ENCODE data around the gene ANKUB1. TPM values are rescaled to one million over a fixed set of nuclear protein-coding genes. Genes with fewer than 3 reads are reported as not detected.

ANKUB1 gene
- total RNA-seq, 2 experiments from 2014 or later: not detected

DNA sequence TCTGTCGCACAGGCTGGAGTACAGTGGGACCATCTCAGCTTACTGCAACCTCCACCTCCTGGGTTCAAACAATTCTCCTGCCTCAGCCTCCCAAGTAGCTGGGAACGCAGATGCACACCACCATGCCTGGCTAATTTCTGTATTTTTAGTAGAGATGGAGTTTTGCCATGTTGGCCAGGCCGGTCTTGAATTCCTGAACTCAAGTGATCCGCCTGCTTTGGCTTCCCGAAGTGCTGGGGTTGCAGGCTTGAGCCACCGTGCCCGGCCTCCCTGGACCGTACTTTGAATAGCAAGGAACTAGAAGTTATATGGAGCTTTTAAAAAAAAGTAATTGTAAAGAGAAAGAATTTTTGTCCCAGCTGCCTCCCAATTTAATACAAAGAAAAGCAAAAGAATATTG is 8.3 kb upstream of the ANKUB1 start:
- Mint-ChIP-seq H3K27ac (no peak overlapping the region), H3K4me3 (no peak overlapping the region), H3K27me3 (peaks cover 41% of the 10 kb centered on the region), H3K9me3 (no peaks in the 10 kb centered on the region), H3K36me3 (ENCODE audit: low read depth) (no peaks in the 10 kb centered on the region), H3K4me1 (ENCODE audit: low read depth) (no peaks in the 10 kb centered on the region)
- Histone ChIP-seq H3K4me3 (ENCODE audit: low read length) (no peak overlapping the region), H3K4me1 (ENCODE audit: insufficient read depth, low read length) (no peaks in the 10 kb centered on the region), H3K36me3 (ENCODE audit: insufficient read depth, low read length) (no peaks in the 10 kb centered on the region), H3K27ac (ENCODE audit: low read depth in 1 of 2, low read length in 2 of 2) (no peak overlapping the region), H3K27me3 (ENCODE audit: control insufficient read depth in 1 of 2, insufficient read depth in 2 of 2, low read length in 2 of 2) (no peaks in the 10 kb centered on the region), H3K9me3 (ENCODE audit: control insufficient read depth in 1 of 2, insufficient read depth in 1 of 2, low read length in 2 of 2) (no peaks in the 10 kb centered on the region)
- intact Hi-C loops (cut with DNase I, micrococcal nuclease): no loop called here
- ATAC-seq (ENCODE audit: poor library complexity) (no peak), DNase-seq (no peak)
- ChIA-PET CTCF (no interaction called here), POLR2A (no interaction called here)
- TF ChIP-seq, protein P1, sequence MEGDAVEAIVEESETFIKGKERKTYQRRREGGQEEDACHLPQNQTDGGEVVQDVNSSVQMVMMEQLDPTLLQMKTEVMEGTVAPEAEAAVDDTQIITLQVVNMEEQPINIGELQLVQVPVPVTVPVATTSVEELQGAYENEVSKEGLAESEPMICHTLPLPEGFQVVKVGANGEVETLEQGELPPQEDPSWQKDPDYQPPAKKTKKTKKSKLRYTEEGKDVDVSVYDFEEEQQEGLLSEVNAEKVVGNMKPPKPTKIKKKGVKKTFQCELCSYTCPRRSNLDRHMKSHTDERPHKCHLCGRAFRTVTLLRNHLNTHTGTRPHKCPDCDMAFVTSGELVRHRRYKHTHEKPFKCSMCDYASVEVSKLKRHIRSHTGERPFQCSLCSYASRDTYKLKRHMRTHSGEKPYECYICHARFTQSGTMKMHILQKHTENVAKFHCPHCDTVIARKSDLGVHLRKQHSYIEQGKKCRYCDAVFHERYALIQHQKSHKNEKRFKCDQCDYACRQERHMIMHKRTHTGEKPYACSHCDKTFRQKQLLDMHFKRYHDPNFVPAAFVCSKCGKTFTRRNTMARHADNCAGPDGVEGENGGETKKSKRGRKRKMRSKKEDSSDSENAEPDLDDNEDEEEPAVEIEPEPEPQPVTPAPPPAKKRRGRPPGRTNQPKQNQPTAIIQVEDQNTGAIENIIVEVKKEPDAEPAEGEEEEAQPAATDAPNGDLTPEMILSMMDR (IDR thresholded peaks at IDR 0.05): no peak

DNA sequence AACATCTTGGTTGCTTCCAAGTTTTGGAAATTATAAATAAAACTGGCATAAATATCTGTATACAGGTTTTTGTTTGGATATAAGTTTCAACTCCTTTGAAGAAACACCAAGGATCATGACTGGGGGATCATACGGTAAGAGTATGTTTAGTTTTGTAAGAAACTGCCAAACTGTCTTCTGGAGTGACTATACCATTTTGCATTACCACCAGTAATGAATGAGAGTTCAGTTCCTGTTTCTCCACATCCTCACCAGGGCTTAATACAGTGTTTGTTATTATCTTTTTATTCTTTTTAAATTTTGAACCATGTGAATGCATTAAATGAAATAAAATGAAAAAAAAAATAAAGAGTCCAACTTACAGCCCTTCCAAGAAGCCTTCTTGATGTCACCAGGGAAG is 3.7 kb upstream of the ANKUB1 start:
- intact Hi-C loops (cut with DNase I, micrococcal nuclease): no loop called here
- peaks cover 47% of the 10 kb centered on the region for H3K27me3 Mint-ChIP-seq

DNA sequence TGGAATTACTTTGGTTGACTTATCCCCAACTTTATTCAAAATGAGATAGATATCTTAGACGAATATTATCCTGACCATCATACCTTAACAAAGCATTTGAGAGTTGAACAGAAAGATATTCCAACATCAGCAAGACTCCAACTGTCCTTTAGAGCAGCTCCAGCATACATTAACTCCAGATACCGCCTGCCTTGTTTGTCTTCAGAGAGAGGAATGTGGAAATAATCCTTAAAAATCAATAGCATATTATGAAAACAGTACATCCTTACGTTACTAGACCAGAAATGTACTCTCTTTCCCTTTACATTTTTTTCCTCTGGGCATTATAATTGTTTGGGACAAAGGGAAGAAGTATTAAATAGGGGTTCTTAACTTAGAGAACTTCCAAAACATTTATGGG is 1.7 kb downstream of the ANKUB1 start:
- DNase-seq (no peak), ATAC-seq (ENCODE audit: poor library complexity) (no peak)
- POLR2A ChIA-PET: no interaction called here
- no peaks in the 10 kb centered on the region for H3K4me1 Mint-ChIP-seq (ENCODE audit: low read depth)
- no peak overlapping the region for H3K27ac Mint-ChIP-seq
- Histone ChIP-seq H3K9me3 (ENCODE audit: control insufficient read depth in 1 of 2, insufficient read depth in 1 of 2, low read length in 2 of 2) (no peaks in the 10 kb centered on the region), H3K4me3 (ENCODE audit: low read length) (no peak overlapping the region), H3K4me1 (ENCODE audit: insufficient read depth, low read length) (no peaks in the 10 kb centered on the region), H3K36me3 (ENCODE audit: insufficient read depth, low read length) (no peaks in the 10 kb centered on the region), H3K27ac (ENCODE audit: low read depth in 1 of 2, low read length in 2 of 2) (no peak overlapping the region), H3K27me3 (ENCODE audit: control insufficient read depth in 1 of 2, insufficient read depth in 2 of 2, low read length in 2 of 2) (peaks cover 9 to 28% of the 10 kb centered on the region in 2 experiments)
- peaks cover 52% of the 10 kb centered on the region for H3K27me3 Mint-ChIP-seq
- no peaks in the 10 kb centered on the region for H3K36me3 Mint-ChIP-seq (ENCODE audit: low read depth)
- H3K4me3 Mint-ChIP-seq: no peak overlapping the region
- TF ChIP-seq, protein P1 (IDR thresholded peaks at IDR 0.05): no peak
- CTCF ChIA-PET: no interaction called here
- no peaks in the 10 kb centered on the region for H3K9me3 Mint-ChIP-seq
- intact Hi-C loops (cut with DNase I, micrococcal nuclease): no loop called here

More for the DNA sequence above, 3.7 kb upstream of the ANKUB1 start:
- no peaks in the 10 kb centered on the region for H3K36me3 Mint-ChIP-seq (ENCODE audit: low read depth)
- no peak overlapping the region for H3K27ac Mint-ChIP-seq
- H3K9me3 Mint-ChIP-seq: no peaks in the 10 kb centered on the region
- Histone ChIP-seq H3K4me3 (ENCODE audit: low read length) (no peak overlapping the region), H3K27ac (ENCODE audit: low read depth in 1 of 2, low read length in 2 of 2) (no peak overlapping the region), H3K4me1 (ENCODE audit: insufficient read depth, low read length) (no peaks in the 10 kb centered on the region), H3K9me3 (ENCODE audit: control insufficient read depth in 1 of 2, insufficient read depth in 1 of 2, low read length in 2 of 2) (no peaks in the 10 kb centered on the region), H3K36me3 (ENCODE audit: insufficient read depth, low read length) (no peaks in the 10 kb centered on the region), H3K27me3 (ENCODE audit: control insufficient read depth in 1 of 2, insufficient read depth in 2 of 2, low read length in 2 of 2) (peaks cover 3 to 14% of the 10 kb centered on the region in 2 experiments)
- CTCF ChIA-PET: interaction anchor here (0.9 kb wide), 1 partner anchor 12 kb away, joined by 3 read pairs; no protein-coding TSS in a partner anchor
- DNase-seq (no peak), ATAC-seq (ENCODE audit: poor library complexity) (no peak)
- POLR2A ChIA-PET: no interaction called here
- TF ChIP-seq, protein P1 (IDR thresholded peaks at IDR 0.05): no peak
- H3K4me1 Mint-ChIP-seq (ENCODE audit: low read depth): no peaks in the 10 kb centered on the region
- H3K4me3 Mint-ChIP-seq: no peak overlapping the region

All from CD4-positive, alpha-beta T cell (primary cell).